Psoas muscle (tissue), 8 donors: ENCODE results near the gene PYDC1. TPM values are rescaled to one million over a fixed set of nuclear protein-coding genes. Genes with fewer than 3 reads are reported as not detected.

Source experiments
- ATAC-seq, 4 donors: fragments of 200-7000 bp; cut with Tn5 transposase; one replicate each; pipeline ENCODE4 v1.9.1; 2020; ENCODE audit warnings: moderate library complexity in 3 of 4, mild to moderate bottlenecking in 2 of 4
- DNase-seq, 2 donors: peaks; one replicate each; pipeline ENCODE4 v3.0.0-alpha.2; 2020
- H3K27ac ChIP-seq: fragments of 200-600 bp; one replicate; pipeline ENCODE4 v1.8.0; 2022
- H3K27me3 ChIP-seq, 3 donors: fragments of 200-600 bp in 1 of 3; one replicate each; pipeline versions ENCODE4 v1.6.1 to v1.8.0; 2013 to 2022; ENCODE audit warnings: low read length in 2 of 3, mild to moderate bottlenecking in 2 of 3, moderate library complexity in 1 of 3; ENCODE audit not compliant: insufficient read depth in 3 of 3
- H3K36me3 ChIP-seq, 2 donors: fragments of 200-600 bp in 1 of 2; one replicate each; pipeline versions ENCODE4 v1.6.1 to v1.8.0; 2013 to 2022; ENCODE audit warnings: low read depth in 1 of 2, mild to moderate bottlenecking in 1 of 2, moderate library complexity in 1 of 2; ENCODE audit not compliant: insufficient read depth in 1 of 2
- H3K4me1 ChIP-seq: fragments of 200-600 bp; one replicate; pipeline ENCODE4 v1.8.0; 2022
- H3K4me3 ChIP-seq: fragments of 200-600 bp; one replicate; pipeline ENCODE4 v1.8.0; 2022; ENCODE audit warnings: mild to moderate bottlenecking
- H3K9me3 ChIP-seq: fragments of 200-600 bp; one replicate; pipeline ENCODE4 v1.8.0; 2022
- WGBS, 3 donors: extraction: QIAGEN DNeasy Blood & Tissue Kit; methylation state at CpG; one replicate each; pipeline versions ENCODE4 v1.1.6 to v1.1.7; 2013; 5-methylcytosine and 5-hydroxymethylcytosine counted together
- intact Hi-C, 2 donors: fragments of 100-400 bp; cut with DNase I; formaldehyde crosslinking; loops; one replicate each; pipeline versions ENCODE4 v1.11.0 to v1.14.2; 2022
- long read RNA-seq, 2 donors: library from polyadenylated mRNA; unstranded; transcript quantifications; one replicate each; pipeline ENCODE4 v2.0.0, GENCODE V29; 2021
- polyA plus RNA-seq, 3 donors: library from polyadenylated mRNA; stranded (reverse); fragments of 200-250 nt; gene quantifications; one replicate each; pipeline ENCODE4 v1.2.3, GENCODE V29; 2013
- total RNA-seq, 4 donors: library from RNA; stranded (reverse); fragmentation: NEBNext Ultra II Directional in 2 of 4; extraction: Animal tissue kit (Norgen Biotek cat#: 25700) in 2 of 4; gene quantifications; one replicate each; pipeline versions ENCODE4 v1.2.1 to v1.2.4, GENCODE V29; 2021 to 2023
- TF ChIP-seq, protein P1 (sequence below): fragments of 200-600 bp; IDR thresholded peaks from one replicate; pipeline ENCODE4 v1.8.0; 2022; ENCODE audit warnings: antibody characterized with exemption
- donor health status: healthy with polysubstance abuse.
- donor health status: DM: no; HTN: no; CAD: no; lungs with moderate emphysema.
- donor health status: Bipolar disorder and iron deficiency.
- donor health status: healthy.
- donor health status: DM: yes; HTN: yes; CAD: no.
- donor health status: DM: no; HTN: no; CAD: no.
- donor health status: DM: no; HTN: no; CAD: no.
- donor health status: DM: yes; HTN: yes; CAD: no.

PYDC1 gene
- total RNA-seq (not detected), polyA plus RNA-seq (not detected)
- long read RNA-seq, donor 1: 0 reads
- long read RNA-seq, donor 2: 0 reads

DNA sequence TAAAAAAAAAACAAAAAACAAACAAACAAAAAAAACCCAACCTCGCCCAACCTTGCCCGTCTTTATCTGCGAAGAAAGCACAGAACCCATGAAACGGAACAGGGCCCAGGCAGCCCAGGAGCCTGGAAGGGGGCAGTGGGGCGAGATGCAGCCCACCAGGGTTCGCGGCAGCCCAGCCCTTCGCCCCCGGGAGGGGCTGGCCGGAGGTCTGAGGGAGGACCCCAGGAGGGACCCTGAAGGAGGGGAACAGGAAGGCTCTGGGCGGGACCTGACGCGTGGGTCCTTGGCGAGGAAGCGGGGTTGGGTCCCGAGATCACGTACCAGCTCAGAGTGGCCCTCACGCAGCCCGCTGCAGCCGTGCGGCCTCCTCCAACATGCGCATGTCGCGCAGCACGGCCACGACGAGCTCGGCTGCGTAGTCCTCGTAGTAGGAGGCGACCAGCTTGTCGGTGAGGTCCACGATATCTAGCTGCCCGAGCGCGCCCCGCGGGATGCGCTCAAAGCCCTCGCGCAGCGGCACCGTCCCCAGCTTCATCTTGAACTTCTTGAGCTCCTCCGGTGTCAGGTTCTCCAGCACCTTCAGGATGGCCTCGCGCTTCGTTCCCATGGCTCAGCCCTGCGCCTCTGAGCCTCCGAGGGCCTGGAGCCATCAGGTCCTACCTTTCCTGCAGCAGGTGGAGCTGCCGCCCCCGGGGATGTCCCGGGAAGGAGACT is at the start of gene PYDC1:
PYDC1 (minus strand) TSS at position 714 of the 714 bp plus-strand sequence; CDS start at position 607, 107 bp downstream.
- Histone ChIP-seq H3K36me3 (peaks cover 0 to 30% of the 10 kb centered on the region in 2 donors), H3K27me3 (no peaks in the 10 kb centered on the region)
- no peak for ATAC-seq

DNA sequence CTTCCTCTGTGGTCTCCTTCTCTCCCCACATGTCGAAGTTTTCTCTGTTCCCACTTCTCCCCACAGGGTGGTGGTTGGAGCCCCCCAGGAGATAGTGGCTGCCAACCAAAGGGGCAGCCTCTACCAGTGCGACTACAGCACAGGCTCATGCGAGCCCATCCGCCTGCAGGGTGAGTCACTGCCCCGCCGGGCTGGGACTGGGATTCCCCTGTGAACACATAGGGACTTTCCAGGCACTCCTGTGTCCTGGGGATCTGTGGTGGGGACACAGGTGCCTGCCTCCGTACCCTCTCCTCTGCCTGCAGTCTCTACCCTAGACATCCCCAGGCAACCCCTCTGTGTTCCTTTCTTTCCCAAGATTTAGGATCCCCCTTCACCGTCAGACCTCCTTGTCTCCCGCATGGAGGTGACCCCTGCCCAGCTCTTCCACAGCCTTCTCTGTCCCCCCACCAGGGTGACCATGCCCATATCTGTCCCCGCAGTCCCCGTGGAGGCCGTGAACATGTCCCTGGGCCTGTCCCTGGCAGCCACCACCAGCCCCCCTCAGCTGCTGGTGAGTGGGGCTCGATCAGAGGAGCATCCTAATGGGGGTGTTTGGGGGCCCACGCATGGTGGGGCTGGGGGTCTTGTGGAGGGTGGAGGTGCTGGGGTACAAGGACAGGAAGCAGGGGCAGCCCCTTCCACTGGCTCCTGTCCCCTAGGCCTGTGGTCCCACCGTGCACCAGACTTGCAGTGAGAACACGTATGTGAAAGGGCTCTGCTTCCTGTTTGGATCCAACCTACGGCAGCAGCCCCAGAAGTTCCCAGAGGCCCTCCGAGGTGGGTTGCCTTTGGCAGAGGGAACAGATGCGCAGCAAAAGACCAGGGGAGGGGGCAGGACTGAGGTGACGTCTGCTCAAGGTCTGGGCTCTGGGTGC is 48.7 kb upstream of the PYDC1 start:
- no peak overlapping the region for H3K27ac ChIP-seq
- no peak overlapping the region for H3K4me3 ChIP-seq
- no peaks in the 10 kb centered on the region for H3K4me1 ChIP-seq
- DNase-seq (peak in 1 of 2 donors; percentile 19), ATAC-seq (peak in 3 of 4 donors; percentile 54 to 73 (median 71))
- H3K36me3 ChIP-seq: no peaks in the 10 kb centered on the region
- H3K27me3 ChIP-seq: no peaks in the 10 kb centered on the region
- H3K9me3 ChIP-seq: no peaks in the 10 kb centered on the region
- TF ChIP-seq, protein P1, sequence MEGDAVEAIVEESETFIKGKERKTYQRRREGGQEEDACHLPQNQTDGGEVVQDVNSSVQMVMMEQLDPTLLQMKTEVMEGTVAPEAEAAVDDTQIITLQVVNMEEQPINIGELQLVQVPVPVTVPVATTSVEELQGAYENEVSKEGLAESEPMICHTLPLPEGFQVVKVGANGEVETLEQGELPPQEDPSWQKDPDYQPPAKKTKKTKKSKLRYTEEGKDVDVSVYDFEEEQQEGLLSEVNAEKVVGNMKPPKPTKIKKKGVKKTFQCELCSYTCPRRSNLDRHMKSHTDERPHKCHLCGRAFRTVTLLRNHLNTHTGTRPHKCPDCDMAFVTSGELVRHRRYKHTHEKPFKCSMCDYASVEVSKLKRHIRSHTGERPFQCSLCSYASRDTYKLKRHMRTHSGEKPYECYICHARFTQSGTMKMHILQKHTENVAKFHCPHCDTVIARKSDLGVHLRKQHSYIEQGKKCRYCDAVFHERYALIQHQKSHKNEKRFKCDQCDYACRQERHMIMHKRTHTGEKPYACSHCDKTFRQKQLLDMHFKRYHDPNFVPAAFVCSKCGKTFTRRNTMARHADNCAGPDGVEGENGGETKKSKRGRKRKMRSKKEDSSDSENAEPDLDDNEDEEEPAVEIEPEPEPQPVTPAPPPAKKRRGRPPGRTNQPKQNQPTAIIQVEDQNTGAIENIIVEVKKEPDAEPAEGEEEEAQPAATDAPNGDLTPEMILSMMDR: no peak
- intact Hi-C loops: no loop called here
- WGBS, 3 donors: 46 to 54% (median 49%) methylated on average over 20 of the region's 20 CpGs

More for the DNA sequence above, at the start of gene PYDC1:
- no peak for DNase-seq
- TF ChIP-seq, protein P1: no peak
- 47 to 66% (median 53%) methylated on average over 50 to 52 of the region's 52 CpGs for WGBS, 3 donors
- Histone ChIP-seq H3K27ac (peak within 1 kb of the TSS; percentile 99), H3K4me1 (peaks cover 52% of the 10 kb centered on the region), H3K9me3 (no peaks in the 10 kb centered on the region), H3K4me3 (peak within 1 kb of the TSS; percentile 89)
- intact Hi-C loops: loop anchor here (5.0 to 10.0 kb wide), 4 partner anchors 34 to 238 kb away; partner anchors contain the start of genes ARMC5 (in 1 of the 2), FUS (in 1 of the 2) and ZNF843 (in 1 of the 2)

GRCh38 chr16:31262084-31262483 is 45.1 kb upstream of the PYDC1 start:
- DNase-seq (no peak), ATAC-seq (no peak)
- no peak overlapping the region for H3K27ac ChIP-seq
- intact Hi-C loops: no loop called here
- H3K36me3 ChIP-seq: no peaks in the 10 kb centered on the region
- no peaks in the 10 kb centered on the region for H3K4me1 ChIP-seq
- no peaks in the 10 kb centered on the region for H3K27me3 ChIP-seq
- H3K9me3 ChIP-seq: no peaks in the 10 kb centered on the region
- no peak overlapping the region for H3K4me3 ChIP-seq
- 74 to 83% (median 78%) methylated on average over 3 of the region's 3 CpGs for WGBS, 3 donors
- TF ChIP-seq, protein P1: no peak

DNA sequence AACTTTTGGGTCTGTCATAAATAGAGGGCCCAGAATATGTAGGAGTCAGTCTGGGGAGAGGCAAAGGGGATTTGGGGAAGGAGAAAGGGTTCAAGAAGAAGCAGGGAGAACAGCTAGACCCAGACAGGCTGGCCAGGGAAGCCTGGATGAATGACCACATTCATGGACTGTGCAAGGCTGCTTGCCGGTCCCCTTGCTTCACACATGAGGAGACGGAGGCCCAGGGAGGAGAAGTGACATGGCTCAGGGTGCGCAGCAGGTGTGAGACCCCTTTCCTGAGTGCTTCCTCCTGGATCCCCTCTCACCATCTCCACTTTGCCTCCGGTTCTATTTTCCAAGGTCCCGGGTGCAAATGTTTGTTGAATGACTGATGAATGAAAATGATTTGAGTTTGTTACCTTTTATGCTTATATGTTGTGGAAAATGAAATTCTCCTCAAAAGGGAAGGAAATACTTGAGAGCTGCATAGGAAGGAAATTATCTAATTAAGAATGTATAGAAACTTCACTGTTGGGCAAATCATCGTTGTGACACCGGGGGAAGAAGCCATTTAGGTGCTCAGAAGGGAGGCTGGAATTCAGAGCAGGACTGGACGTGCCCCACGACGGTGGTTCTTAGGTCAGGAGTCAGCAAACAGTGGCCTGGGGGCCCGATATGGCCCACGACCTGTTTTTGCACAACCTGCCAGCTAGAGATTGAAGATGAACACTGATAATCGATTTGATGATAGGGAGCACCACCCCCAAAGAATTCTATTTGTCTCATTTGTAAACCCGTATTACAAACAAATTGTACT is 43.4 kb upstream of the PYDC1 start:
- ATAC-seq (no peak), DNase-seq (no peak)
- no peaks in the 10 kb centered on the region for H3K4me1 ChIP-seq
- H3K27ac ChIP-seq: no peak overlapping the region
- no peaks in the 10 kb centered on the region for H3K36me3 ChIP-seq
- WGBS, 3 donors: 69 to 81% (median 69%) methylated on average over 14 of the region's 14 CpGs
- TF ChIP-seq, protein P1: no peak
- intact Hi-C loops: no loop called here
- no peaks in the 10 kb centered on the region for H3K9me3 ChIP-seq
- H3K4me3 ChIP-seq: peak overlapping the region; percentile 29
- no peaks in the 10 kb centered on the region for H3K27me3 ChIP-seq
